Endothelial cell of umbilical vein (primary cell): ENCODE data around the gene APCDD1L.

Source experiments
- EZH2 ChIP-seq: IDR thresholded peaks from 2 replicates; pipeline ENCODE4 v1.6.1; 2012; ENCODE audit warnings: borderline replicate concordance, low read depth, mild to moderate bottlenecking, moderate library complexity, low read length, inconsistent platforms; ENCODE audit not compliant: severe bottlenecking
- FOS ChIP-seq: IDR thresholded peaks from 2 replicates; pipeline ENCODE4 v1.6.1; 2011; ENCODE audit warnings: mild to moderate bottlenecking, low read length, moderate library complexity, borderline replicate concordance; ENCODE audit not compliant: insufficient read depth
- MYC ChIP-seq: IDR thresholded peaks from one replicate; pipeline ENCODE4 v1.6.1; 2011; ENCODE audit warnings: mild to moderate bottlenecking, low read depth, low read length
- POLR2A ChIP-seq: IDR thresholded peaks from 2 replicates; pipeline ENCODE4 v1.6.1; 2012; ENCODE audit warnings: low read depth, mild to moderate bottlenecking, control low read depth, low read length
- POLR2AphosphoS5 ChIP-seq: IDR thresholded peaks from 2 replicates; pipeline ENCODE4 v1.6.1; 2012; ENCODE audit warnings: low read depth, mild to moderate bottlenecking, control low read depth, low read length, moderate library complexity; ENCODE audit not compliant: insufficient read depth
- TF ChIP-seq, protein P1 (sequence below), 2 donors: IDR thresholded peaks; 1 replicate in 1 of 2; 2 replicates in 1 of 2; pipeline ENCODE4 v1.5.1; 2011; ENCODE audit warnings: low read length in 2 of 2, mild to moderate bottlenecking in 2 of 2, moderate library complexity in 2 of 2, control low read depth in 1 of 2, inconsistent platforms in 1 of 2, low read depth in 1 of 2; ENCODE audit not compliant: insufficient read depth in 1 of 2; ENCODE audit errors: extremely low read depth in 1 of 2

- TF ChIP-seq EZH2 (no peak), POLR2AphosphoS5 (no peak), FOS (no peak), POLR2A (no peak), MYC (no peak)
- TF ChIP-seq, protein P1, sequence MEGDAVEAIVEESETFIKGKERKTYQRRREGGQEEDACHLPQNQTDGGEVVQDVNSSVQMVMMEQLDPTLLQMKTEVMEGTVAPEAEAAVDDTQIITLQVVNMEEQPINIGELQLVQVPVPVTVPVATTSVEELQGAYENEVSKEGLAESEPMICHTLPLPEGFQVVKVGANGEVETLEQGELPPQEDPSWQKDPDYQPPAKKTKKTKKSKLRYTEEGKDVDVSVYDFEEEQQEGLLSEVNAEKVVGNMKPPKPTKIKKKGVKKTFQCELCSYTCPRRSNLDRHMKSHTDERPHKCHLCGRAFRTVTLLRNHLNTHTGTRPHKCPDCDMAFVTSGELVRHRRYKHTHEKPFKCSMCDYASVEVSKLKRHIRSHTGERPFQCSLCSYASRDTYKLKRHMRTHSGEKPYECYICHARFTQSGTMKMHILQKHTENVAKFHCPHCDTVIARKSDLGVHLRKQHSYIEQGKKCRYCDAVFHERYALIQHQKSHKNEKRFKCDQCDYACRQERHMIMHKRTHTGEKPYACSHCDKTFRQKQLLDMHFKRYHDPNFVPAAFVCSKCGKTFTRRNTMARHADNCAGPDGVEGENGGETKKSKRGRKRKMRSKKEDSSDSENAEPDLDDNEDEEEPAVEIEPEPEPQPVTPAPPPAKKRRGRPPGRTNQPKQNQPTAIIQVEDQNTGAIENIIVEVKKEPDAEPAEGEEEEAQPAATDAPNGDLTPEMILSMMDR (IDR thresholded peaks at IDR 0.05; ENCODE audit: extremely low read depth in 1 of 2, insufficient read depth in 1 of 2, low read depth in 1 of 2, low read length in 2 of 2), result no peak
Observed at GRCh38 chr20:58452667-58453255, 62.4 kb downstream of the APCDD1L start.
